Measurements from ENCODE around the gene AKAP3. TPM values are rescaled to one million over a fixed set of nuclear protein-coding genes. Genes with fewer than 3 reads are reported as not detected.

AKAP3 gene
- polyA plus RNA-seq, 2 of the 4 experiments (the other 2 are of a cell fraction), result 0.37 to 0.59 TPM

DNA sequence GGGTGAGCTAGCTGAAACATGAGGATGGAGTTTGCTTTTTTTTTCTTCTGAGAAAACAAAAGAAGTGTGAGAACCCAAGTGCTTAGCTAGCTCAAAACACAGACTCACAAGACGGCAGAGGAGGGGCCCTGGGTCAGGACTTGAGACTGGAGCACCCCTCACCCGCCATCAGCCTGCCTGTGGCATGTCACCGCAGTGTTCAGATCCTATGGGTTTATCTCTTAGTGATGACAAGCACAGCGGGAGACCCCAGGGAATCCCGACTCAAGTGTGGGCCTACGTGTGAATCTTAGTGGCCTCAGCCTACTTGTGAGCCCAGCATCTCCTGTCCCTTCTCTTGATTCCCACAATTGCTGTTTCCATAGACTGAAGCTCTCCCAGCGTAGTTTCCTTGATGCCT is 64.0 kb downstream of the AKAP3 start:
- no peak overlapping the region for H3K4me2 ChIP-seq
- WGBS (ENCODE audit: missing lambda C conversion rate), result 56% methylated on average over 7 of the region's 7 CpGs
- ATAC-seq, result no peak
- ChIA-PET POLR2A (no interaction called here), CTCF (interaction anchor here (0.6 to 2.3 kb wide), 3 partner anchors 9 to 19 kb away, joined by 3 to 7 read pairs (median 3); no protein-coding TSS in a partner anchor)
- no peak overlapping the region for H3K4me3 ChIP-seq
- FAIRE-seq, result no peak
- no peaks in the 10 kb centered on the region for H3K9me3 ChIP-seq
- no peak for TF ChIP-seq TFCP2L1 (CRISPR knock-in tag; IDR thresholded peaks at IDR 0.05)
- TF ChIP-seq, protein P1, sequence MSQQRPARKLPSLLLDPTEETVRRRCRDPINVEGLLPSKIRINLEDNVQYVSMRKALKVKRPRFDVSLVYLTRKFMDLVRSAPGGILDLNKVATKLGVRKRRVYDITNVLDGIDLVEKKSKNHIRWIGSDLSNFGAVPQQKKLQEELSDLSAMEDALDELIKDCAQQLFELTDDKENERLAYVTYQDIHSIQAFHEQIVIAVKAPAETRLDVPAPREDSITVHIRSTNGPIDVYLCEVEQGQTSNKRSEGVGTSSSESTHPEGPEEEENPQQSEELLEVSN (IDR thresholded peaks at IDR 0.05; ENCODE audit: borderline replicate concordance, low read depth), result no peak
- no peak for TF ChIP-seq CEBPB (IDR thresholded peaks at IDR 0.05)
- no peak for DNase-seq (ENCODE audit: low read depth in 1 of 2, low spot score in 1 of 2)
- no peaks in the 10 kb centered on the region for H3K4me1 ChIP-seq
- H3K27ac ChIP-seq, result no peak overlapping the region

- ATAC-seq (no peak), DNase-seq (ENCODE audit: low read depth in 1 of 2, low spot score in 1 of 2) (no peak), FAIRE-seq (no peak)
- WGBS (ENCODE audit: missing lambda C conversion rate), result 66% methylated on average over 5 of the region's 6 CpGs
- POLR2A ChIA-PET, result no interaction called here
- no peak overlapping the region for H3K4me3 ChIP-seq
- H3K4me2 ChIP-seq, result no peak overlapping the region
- no peaks in the 10 kb centered on the region for H3K9me3 ChIP-seq
- H3K4me1 ChIP-seq, result no peaks in the 10 kb centered on the region
- H3K27ac ChIP-seq, result no peak overlapping the region
- CTCF ChIA-PET, result interaction anchor here (0.6 to 2.3 kb wide), 2 partner anchors 9 to 20 kb away, joined by 3 to 7 read pairs; no protein-coding TSS in a partner anchor
- TF ChIP-seq ELK1 (IDR thresholded peaks at IDR 0.05; ENCODE audit: low read depth, low read length) (no peak), HOXA7 (CRISPR knock-in tag; IDR thresholded peaks at IDR 0.05) (no peak), NFE2L2 (conservative IDR thresholded peaks at IDR 0.05; ENCODE audit: low read length) (no peak), MAFK (IDR thresholded peaks at IDR 0.05; ENCODE audit: partially characterized antibody) (no peak), FOSL2 (IDR thresholded peaks at IDR 0.05) (no peak), FOSL2 (CRISPR knock-in tag; IDR thresholded peaks at IDR 0.05) (no peak), CBX8 (IDR thresholded peaks at IDR 0.05) (no peak), RAD21 (conservative IDR thresholded peaks at IDR 0.05 in 1 of 2, IDR thresholded peaks at IDR 0.05 in 1 of 2) (no peak), ZC3H11A (IDR thresholded peaks at IDR 0.05) (no peak), CBX2 (IDR thresholded peaks at IDR 0.05; ENCODE audit: borderline replicate concordance, low read depth) (no peak), NR3C1 (IDR thresholded peaks at IDR 0.05) (no peak), HMGXB4 (CRISPR knock-in tag; IDR thresholded peaks at IDR 0.05; ENCODE audit: borderline replicate concordance) (no peak), HES2 (IDR thresholded peaks at IDR 0.05) (no peak), MYC (IDR thresholded peaks at IDR 0.05; ENCODE audit: borderline replicate concordance, low read length) (no peak), FOSB (CRISPR knock-in tag; IDR thresholded peaks at IDR 0.05) (no peak), CHD4 (IDR thresholded peaks at IDR 0.05; ENCODE audit: borderline replicate concordance) (no peak)
- TF ChIP-seq, protein P2, sequence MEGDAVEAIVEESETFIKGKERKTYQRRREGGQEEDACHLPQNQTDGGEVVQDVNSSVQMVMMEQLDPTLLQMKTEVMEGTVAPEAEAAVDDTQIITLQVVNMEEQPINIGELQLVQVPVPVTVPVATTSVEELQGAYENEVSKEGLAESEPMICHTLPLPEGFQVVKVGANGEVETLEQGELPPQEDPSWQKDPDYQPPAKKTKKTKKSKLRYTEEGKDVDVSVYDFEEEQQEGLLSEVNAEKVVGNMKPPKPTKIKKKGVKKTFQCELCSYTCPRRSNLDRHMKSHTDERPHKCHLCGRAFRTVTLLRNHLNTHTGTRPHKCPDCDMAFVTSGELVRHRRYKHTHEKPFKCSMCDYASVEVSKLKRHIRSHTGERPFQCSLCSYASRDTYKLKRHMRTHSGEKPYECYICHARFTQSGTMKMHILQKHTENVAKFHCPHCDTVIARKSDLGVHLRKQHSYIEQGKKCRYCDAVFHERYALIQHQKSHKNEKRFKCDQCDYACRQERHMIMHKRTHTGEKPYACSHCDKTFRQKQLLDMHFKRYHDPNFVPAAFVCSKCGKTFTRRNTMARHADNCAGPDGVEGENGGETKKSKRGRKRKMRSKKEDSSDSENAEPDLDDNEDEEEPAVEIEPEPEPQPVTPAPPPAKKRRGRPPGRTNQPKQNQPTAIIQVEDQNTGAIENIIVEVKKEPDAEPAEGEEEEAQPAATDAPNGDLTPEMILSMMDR (IDR thresholded peaks at IDR 0.05), result no peak
These were observed 64.6 kb downstream of the AKAP3 start for GRCh38 chr12:4584281-4584680.
